Hypothalamus (tissue), 51 donors: ENCODE data around the gene OSTC.
"Not testable (repeated sequence)": the region's sequence is repeated elsewhere in the genome, so short reads cannot be mapped to it uniquely, and the experiment has no call there.

Experiments
- DNase-seq, 51 donors: peaks; one replicate each; lab custom pipeline; 2025; lab: John Stamatoyannopoulos, UW

Gene OSTC

GRCh38 chr4:108709722-108710121 lies 59.3 kb downstream of the OSTC start:
- DNase-seq: no peak

GRCh38 chr4:108710578-108710977 lies 60.2 kb downstream of the OSTC start:
- not testable (repeated sequence) for DNase-seq

GRCh38 chr4:108714880-108715279 lies 64.5 kb downstream of the OSTC start:
- no peak for DNase-seq

GRCh38 chr4:108716340-108716739 lies 65.9 kb downstream of the OSTC start:
- DNase-seq: no peak

GRCh38 chr4:108717386-108717785 lies 67.0 kb downstream of the OSTC start:
- DNase-seq: no peak
